IPS-11a (cell line): Measurements from ENCODE around the gene CYP27C1.

ENCODE experiments used
- H3K4me3 ChIP-seq: one replicate; pipeline ENCODE4 v1.5.1; 2013; ENCODE audit warnings: low read depth, low read length, control low read depth

Gene CYP27C1

GRCh38 chr2:127193967-127194280 lies 26.2 kb downstream of the CYP27C1 start:
- no peak overlapping the region for H3K4me3 ChIP-seq

GRCh38 chr2:127193164-127193966 lies 26.7 kb downstream of the CYP27C1 start:
- H3K4me3 ChIP-seq = no peak overlapping the region

- no peak overlapping the region for H3K4me3 ChIP-seq
These were observed 28.5 kb downstream of the CYP27C1 start for GRCh38 chr2:127191331-127192219.

GRCh38 chr2:127188797-127189196 lies 31.3 kb downstream of the CYP27C1 start:
- no peak overlapping the region for H3K4me3 ChIP-seq

GRCh38 chr2:127187831-127188230 lies 32.3 kb downstream of the CYP27C1 start:
- H3K4me3 ChIP-seq = no peak overlapping the region

GRCh38 chr2:127187081-127187775 lies 32.9 kb downstream of the CYP27C1 start:
- H3K4me3 ChIP-seq = no peak overlapping the region

GRCh38 chr2:127185705-127186104 lies 34.4 kb downstream of the CYP27C1 start:
- H3K4me3 ChIP-seq = no peak overlapping the region

GRCh38 chr2:127185093-127185492 lies 35.0 kb downstream of the CYP27C1 start:
- no peak overlapping the region for H3K4me3 ChIP-seq

GRCh38 chr2:127183771-127184170 lies 36.3 kb downstream of the CYP27C1 start:
- no peak overlapping the region for H3K4me3 ChIP-seq

GRCh38 chr2:127182626-127183458 lies 37.3 kb downstream of the CYP27C1 start:
- no peak overlapping the region for H3K4me3 ChIP-seq

GRCh38 chr2:127181851-127182250 lies 38.2 kb downstream of the CYP27C1 start:
- H3K4me3 ChIP-seq = no peak overlapping the region

- H3K4me3 ChIP-seq = no peak overlapping the region
These were observed 40.3 kb downstream of the CYP27C1 start for GRCh38 chr2:127179766-127180165.

- H3K4me3 ChIP-seq = no peak overlapping the region
These were observed 42.4 kb downstream of the CYP27C1 start for GRCh38 chr2:127177617-127178263.

- H3K4me3 ChIP-seq = no peak overlapping the region
These were observed 43.5 kb downstream of the CYP27C1 start for GRCh38 chr2:127176371-127177311.

GRCh38 chr2:127175751-127176354 lies 44.2 kb downstream of the CYP27C1 start:
- no peak overlapping the region for H3K4me3 ChIP-seq

- H3K4me3 ChIP-seq = no peak overlapping the region
These were observed 44.9 kb downstream of the CYP27C1 start for GRCh38 chr2:127175041-127175721.

- no peak overlapping the region for H3K4me3 ChIP-seq
These were observed 45.5 kb downstream of the CYP27C1 start for GRCh38 chr2:127174640-127175039.

GRCh38 chr2:127174136-127174535 lies 46.0 kb downstream of the CYP27C1 start:
- no peak overlapping the region for H3K4me3 ChIP-seq
